ENCODE measurements around the gene GABRR3. TPM values are rescaled to one million over a fixed set of nuclear protein-coding genes. Genes with fewer than 3 reads are reported as not detected.

The GABRR3 gene
- total and polyA plus RNA-seq, 2 donors (not counting 1 experiment from before 2014, with no cell fraction given): not detected

- Histone ChIP-seq H3K9me3 (ENCODE audit: control insufficient read depth, insufficient read depth, low read depth, low read length) (no peaks in the 10 kb centered on the region), H3K79me2 (ENCODE audit: control insufficient read depth, insufficient read depth, low read length) (no peaks in the 10 kb centered on the region), H2AFZ (ENCODE audit: low read length) (no peak overlapping the region), H3K4me3 (replicated peaks in 1 of 4; ENCODE audit: control extremely low read depth in 1 of 4, insufficient read depth in 1 of 4, low read depth in 3 of 4, low read length in 4 of 4) (no peak overlapping the region), H4K20me1 (ENCODE audit: control insufficient read depth, extremely low read depth, insufficient read depth, low read length) (no peaks in the 10 kb centered on the region), H3K9ac (ENCODE audit: insufficient read depth, low read length) (no peak overlapping the region), H3K4me2 (ENCODE audit: extremely low read depth, insufficient read depth, low read length) (no peak overlapping the region), H3K27me3 (ENCODE audit: control insufficient read depth, insufficient read depth, low read length) (no peaks in the 10 kb centered on the region), H3K4me1 (ENCODE audit: control insufficient read depth, extremely low read depth, insufficient read depth, low read length) (no peaks in the 10 kb centered on the region), H3K27ac (ENCODE audit: insufficient read depth, low read length) (no peak overlapping the region), H3K36me3 (ENCODE audit: control insufficient read depth, insufficient read depth, low read length) (no peaks in the 10 kb centered on the region)
- TF ChIP-seq CTCF (conservative IDR thresholded peaks at IDR 0.05 in 1 of 2, IDR thresholded peaks at IDR 0.05 in 1 of 2; ENCODE audit: low read depth in 1 of 2, low read length in 2 of 2): no peak
- TF ChIP-seq EZH2 (IDR thresholded peaks at IDR 0.05; ENCODE audit: low read length, missing control alignments): no peak
- peak in 1 of 2 donors; percentile 19 for DNase-seq (ENCODE audit: low read depth in 2 of 2)
Measured at GRCh38 chr3:98038286-98038685, 3.2 kb upstream of the GABRR3 start.

GRCh38 chr3:98034486-98034885 lies 629 bp downstream of the GABRR3 start:
- Histone ChIP-seq H3K4me2 (ENCODE audit: extremely low read depth, insufficient read depth, low read length) (no peak overlapping the region), H3K27me3 (ENCODE audit: control insufficient read depth, insufficient read depth, low read length) (no peaks in the 10 kb centered on the region), H2AFZ (ENCODE audit: low read length) (no peak overlapping the region), H3K27ac (ENCODE audit: insufficient read depth, low read length) (no peak overlapping the region), H3K9ac (ENCODE audit: insufficient read depth, low read length) (no peak overlapping the region), H4K20me1 (ENCODE audit: control insufficient read depth, extremely low read depth, insufficient read depth, low read length) (no peaks in the 10 kb centered on the region), H3K4me3 (replicated peaks in 1 of 4; ENCODE audit: control extremely low read depth in 1 of 4, insufficient read depth in 1 of 4, low read depth in 3 of 4, low read length in 4 of 4) (no peak overlapping the region), H3K79me2 (ENCODE audit: control insufficient read depth, insufficient read depth, low read length) (no peaks in the 10 kb centered on the region), H3K36me3 (ENCODE audit: control insufficient read depth, insufficient read depth, low read length) (no peaks in the 10 kb centered on the region), H3K4me1 (ENCODE audit: control insufficient read depth, extremely low read depth, insufficient read depth, low read length) (no peaks in the 10 kb centered on the region), H3K9me3 (ENCODE audit: control insufficient read depth, insufficient read depth, low read depth, low read length) (no peaks in the 10 kb centered on the region)
- no peak for DNase-seq (ENCODE audit: low read depth in 2 of 2)
- TF ChIP-seq CTCF (conservative IDR thresholded peaks at IDR 0.05 in 1 of 2, IDR thresholded peaks at IDR 0.05 in 1 of 2; ENCODE audit: low read depth in 1 of 2, low read length in 2 of 2) (no peak), EZH2 (IDR thresholded peaks at IDR 0.05; ENCODE audit: low read length, missing control alignments) (no peak)

- Histone ChIP-seq H3K79me2 (ENCODE audit: control insufficient read depth, insufficient read depth, low read length) (no peaks in the 10 kb centered on the region), H3K27me3 (ENCODE audit: control insufficient read depth, insufficient read depth, low read length) (no peaks in the 10 kb centered on the region), H3K9me3 (ENCODE audit: control insufficient read depth, insufficient read depth, low read depth, low read length) (no peaks in the 10 kb centered on the region), H2AFZ (ENCODE audit: low read length) (no peak overlapping the region), H3K4me1 (ENCODE audit: control insufficient read depth, extremely low read depth, insufficient read depth, low read length) (no peaks in the 10 kb centered on the region), H3K36me3 (ENCODE audit: control insufficient read depth, insufficient read depth, low read length) (no peaks in the 10 kb centered on the region), H3K4me2 (ENCODE audit: extremely low read depth, insufficient read depth, low read length) (no peak overlapping the region), H3K9ac (ENCODE audit: insufficient read depth, low read length) (no peak overlapping the region), H3K27ac (ENCODE audit: insufficient read depth, low read length) (no peak overlapping the region), H4K20me1 (ENCODE audit: control insufficient read depth, extremely low read depth, insufficient read depth, low read length) (no peaks in the 10 kb centered on the region), H3K4me3 (replicated peaks in 1 of 4; ENCODE audit: control extremely low read depth in 1 of 4, insufficient read depth in 1 of 4, low read depth in 3 of 4, low read length in 4 of 4) (no peak overlapping the region)
- TF ChIP-seq EZH2 (IDR thresholded peaks at IDR 0.05; ENCODE audit: low read length, missing control alignments) (no peak), CTCF (conservative IDR thresholded peaks at IDR 0.05 in 1 of 2, IDR thresholded peaks at IDR 0.05 in 1 of 2; ENCODE audit: low read depth in 1 of 2, low read length in 2 of 2) (no peak)
- DNase-seq (ENCODE audit: low read depth in 2 of 2): no peak
Measured at GRCh38 chr3:98034036-98034435, 1.1 kb downstream of the GABRR3 start.
